ENCODE measurements around the gene CAPN2.

CAPN2 gene

DNA sequence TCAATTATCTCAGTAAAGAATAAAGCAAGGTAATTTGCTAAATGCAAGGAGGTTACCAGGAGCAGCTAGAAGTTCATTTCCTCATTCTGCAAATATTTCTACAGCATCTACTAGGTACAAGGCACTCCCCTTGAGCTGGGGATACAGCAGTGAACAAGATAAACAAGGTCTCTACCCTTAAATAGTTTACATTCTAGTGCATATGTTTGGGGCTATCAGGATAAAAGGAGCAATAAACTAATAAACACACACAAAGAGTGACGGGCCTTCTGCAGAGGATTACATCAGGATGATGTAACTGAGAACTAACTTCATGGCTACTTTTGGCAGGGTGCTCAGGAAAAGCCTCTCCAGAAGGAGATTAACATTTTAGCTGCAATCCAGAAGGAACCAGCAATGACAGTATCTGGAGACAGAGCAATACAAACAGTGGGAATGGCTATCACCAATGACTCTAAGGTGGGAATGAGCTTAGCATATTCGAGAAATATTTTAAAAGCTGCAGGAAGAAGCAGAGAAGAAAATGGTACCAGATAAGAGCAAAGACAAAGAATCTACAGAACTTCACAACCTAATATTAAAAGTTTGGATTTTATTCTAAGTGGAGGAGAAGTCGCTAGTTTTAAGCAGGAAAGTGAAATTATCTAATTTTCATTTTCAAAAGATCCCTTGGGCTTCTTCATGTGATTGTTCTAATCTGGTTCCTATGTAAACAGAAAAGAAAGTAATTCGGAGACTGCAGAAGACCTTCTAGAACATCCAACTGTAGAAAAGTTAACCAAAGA, 107.6 kb downstream of the CAPN2 start:
- TF ChIP-seq MYC (IDR thresholded peaks at IDR 0.05; ENCODE audit: low read depth, low read length), result no peak
- TF ChIP-seq, protein P1, sequence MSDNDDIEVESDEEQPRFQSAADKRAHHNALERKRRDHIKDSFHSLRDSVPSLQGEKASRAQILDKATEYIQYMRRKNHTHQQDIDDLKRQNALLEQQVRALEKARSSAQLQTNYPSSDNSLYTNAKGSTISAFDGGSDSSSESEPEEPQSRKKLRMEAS (IDR thresholded peaks at IDR 0.05; ENCODE audit: low read depth, low read length), result no peak
- no peak for TF ChIP-seq POLR2A (IDR thresholded peaks at IDR 0.05; ENCODE audit: extremely low read depth, insufficient read length)
- TF ChIP-seq, protein P2, sequence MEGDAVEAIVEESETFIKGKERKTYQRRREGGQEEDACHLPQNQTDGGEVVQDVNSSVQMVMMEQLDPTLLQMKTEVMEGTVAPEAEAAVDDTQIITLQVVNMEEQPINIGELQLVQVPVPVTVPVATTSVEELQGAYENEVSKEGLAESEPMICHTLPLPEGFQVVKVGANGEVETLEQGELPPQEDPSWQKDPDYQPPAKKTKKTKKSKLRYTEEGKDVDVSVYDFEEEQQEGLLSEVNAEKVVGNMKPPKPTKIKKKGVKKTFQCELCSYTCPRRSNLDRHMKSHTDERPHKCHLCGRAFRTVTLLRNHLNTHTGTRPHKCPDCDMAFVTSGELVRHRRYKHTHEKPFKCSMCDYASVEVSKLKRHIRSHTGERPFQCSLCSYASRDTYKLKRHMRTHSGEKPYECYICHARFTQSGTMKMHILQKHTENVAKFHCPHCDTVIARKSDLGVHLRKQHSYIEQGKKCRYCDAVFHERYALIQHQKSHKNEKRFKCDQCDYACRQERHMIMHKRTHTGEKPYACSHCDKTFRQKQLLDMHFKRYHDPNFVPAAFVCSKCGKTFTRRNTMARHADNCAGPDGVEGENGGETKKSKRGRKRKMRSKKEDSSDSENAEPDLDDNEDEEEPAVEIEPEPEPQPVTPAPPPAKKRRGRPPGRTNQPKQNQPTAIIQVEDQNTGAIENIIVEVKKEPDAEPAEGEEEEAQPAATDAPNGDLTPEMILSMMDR (IDR thresholded peaks at IDR 0.05; ENCODE audit: low read depth, low read length), result no peak
- DNase-seq (ENCODE audit: low read depth), result no peak
- no peak overlapping the region for H3K4me3 ChIP-seq (ENCODE audit: low read depth, low read length)

DNA sequence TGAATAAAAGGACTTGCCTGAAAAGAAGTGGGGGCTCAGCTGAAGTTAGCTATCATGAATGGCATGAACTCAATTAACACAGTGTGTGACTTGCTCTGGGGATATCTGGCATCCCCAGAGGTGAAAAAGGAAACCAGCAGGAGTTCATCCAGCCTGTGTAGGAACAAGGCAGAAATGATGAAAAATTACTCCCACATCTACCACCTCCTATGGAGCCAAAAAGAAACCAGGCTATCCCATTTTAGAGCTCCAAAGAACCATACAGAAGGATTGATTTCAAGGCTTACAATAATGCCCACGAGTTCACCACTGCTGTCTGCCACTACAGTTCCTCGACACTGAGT, 108.1 kb downstream of the CAPN2 start:
- no peak for DNase-seq (ENCODE audit: low read depth)
- no peak overlapping the region for H3K4me3 ChIP-seq (ENCODE audit: low read depth, low read length)
- TF ChIP-seq POLR2A (IDR thresholded peaks at IDR 0.05; ENCODE audit: extremely low read depth, insufficient read length) (no peak), MYC (IDR thresholded peaks at IDR 0.05; ENCODE audit: low read depth, low read length) (no peak)
- TF ChIP-seq, protein P2 (IDR thresholded peaks at IDR 0.05; ENCODE audit: low read depth, low read length), result no peak
- TF ChIP-seq, protein P1 (IDR thresholded peaks at IDR 0.05; ENCODE audit: low read depth, low read length), result no peak

DNA sequence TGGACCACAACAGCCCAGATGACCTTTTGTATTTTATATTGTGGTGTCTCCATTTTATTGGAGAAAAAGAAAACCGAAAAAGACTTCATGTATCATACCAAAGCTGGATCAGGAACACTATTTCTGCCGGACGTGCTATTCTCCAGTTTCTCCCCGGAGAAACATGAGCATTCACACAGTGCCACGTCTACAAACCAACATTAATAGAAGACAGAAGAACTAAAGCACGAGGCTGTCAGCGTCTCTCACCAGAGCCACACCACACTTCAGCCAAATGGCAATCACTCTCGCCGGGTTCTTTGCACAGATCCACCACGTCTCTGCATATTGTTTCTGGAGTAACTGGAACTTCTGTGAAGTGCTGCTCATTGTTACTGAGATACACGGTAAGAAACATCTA, 108.6 kb downstream of the CAPN2 start:
- H3K4me3 ChIP-seq (ENCODE audit: low read depth, low read length), result no peak overlapping the region
- DNase-seq (ENCODE audit: low read depth), result no peak
- TF ChIP-seq POLR2A (IDR thresholded peaks at IDR 0.05; ENCODE audit: extremely low read depth, insufficient read length) (no peak), MYC (IDR thresholded peaks at IDR 0.05; ENCODE audit: low read depth, low read length) (no peak)
- TF ChIP-seq, protein P1 (IDR thresholded peaks at IDR 0.05; ENCODE audit: low read depth, low read length), result no peak
- TF ChIP-seq, protein P2 (IDR thresholded peaks at IDR 0.05; ENCODE audit: low read depth, low read length), result no peak

DNA sequence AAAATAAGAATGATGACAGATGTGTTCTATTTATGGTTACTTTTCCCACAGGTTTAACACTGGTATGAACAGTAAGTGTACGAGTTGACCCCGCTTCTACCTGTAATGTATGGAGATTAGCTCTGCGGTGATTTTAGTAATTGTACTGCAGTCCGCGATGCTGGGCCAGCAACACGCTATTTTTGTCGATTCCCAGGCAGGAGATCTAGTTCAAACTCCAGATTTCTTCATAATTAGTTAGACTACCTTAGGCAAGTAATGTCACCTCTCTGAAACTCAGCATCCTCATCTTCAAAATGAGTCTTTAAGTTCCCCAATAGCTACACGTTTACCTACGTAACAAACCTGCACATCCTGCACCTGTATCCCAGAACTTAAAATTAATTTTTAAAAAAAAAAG, 111.9 kb downstream of the CAPN2 start:
- H3K4me3 ChIP-seq (ENCODE audit: low read depth, low read length), result no peak overlapping the region
- TF ChIP-seq, protein P1 (IDR thresholded peaks at IDR 0.05; ENCODE audit: low read depth, low read length), result no peak
- TF ChIP-seq, protein P2 (IDR thresholded peaks at IDR 0.05; ENCODE audit: low read depth, low read length), result no peak
- DNase-seq (ENCODE audit: low read depth), result no peak

DNA sequence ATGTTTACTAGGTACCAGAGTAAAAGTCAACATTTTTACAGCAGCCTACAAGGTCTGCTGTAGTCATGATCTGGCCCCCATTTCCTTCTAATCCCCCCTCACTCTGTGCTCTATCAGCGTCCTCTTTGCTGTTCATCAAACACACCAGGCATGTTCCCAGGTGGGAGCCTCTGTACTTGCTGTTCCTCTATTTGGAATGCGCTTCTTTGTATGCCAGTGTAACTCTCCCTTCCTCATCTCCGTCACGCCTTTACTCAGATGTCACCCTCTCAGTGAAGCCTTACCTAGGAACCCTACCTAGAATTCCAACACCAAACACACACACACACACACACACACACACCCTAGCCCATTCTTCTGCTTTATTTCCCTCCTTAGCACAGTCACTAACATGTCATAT, 112.4 kb downstream of the CAPN2 start:
- H3K4me3 ChIP-seq (ENCODE audit: low read depth, low read length), result peak overlapping the region; percentile 56
- TF ChIP-seq MYC (IDR thresholded peaks at IDR 0.05; ENCODE audit: low read depth, low read length), result no peak
- TF ChIP-seq, protein P1 (IDR thresholded peaks at IDR 0.05; ENCODE audit: low read depth, low read length), result no peak
- TF ChIP-seq, protein P2 (IDR thresholded peaks at IDR 0.05; ENCODE audit: low read depth, low read length), result no peak
- no peak for TF ChIP-seq POLR2A (IDR thresholded peaks at IDR 0.05; ENCODE audit: extremely low read depth, insufficient read length)
- no peak for DNase-seq (ENCODE audit: low read depth)
